Tibial artery (tissue), 4 donors: ENCODE measurements around the gene THEM5.
"Not testable (repeated sequence)": the region's sequence is repeated elsewhere in the genome, so short reads cannot be mapped to it uniquely, and the experiment has no call there.

Source experiments
- DNase-seq, 2 donors: peaks; one replicate each; pipeline ENCODE4 v3.0.0-alpha.2; 2019
- H3K27ac ChIP-seq, 2 donors: fragments of 200-600 bp; sonication (generic) in 1 of 2; 1 replicate in 1 of 2; 2 replicates in 1 of 2; pipeline ENCODE4 v1.5.1; 2018 to 2019; ENCODE audit warnings: mild to moderate bottlenecking in 1 of 2
- H3K27me3 ChIP-seq, 2 donors: fragments of 200-600 bp; sonication (generic) in 1 of 2; one replicate each; pipeline versions ENCODE4 v1.5.1 to v1.6.0; 2016 to 2019
- H3K36me3 ChIP-seq, 3 donors: fragments of 200-600 bp; sonication (generic) in 2 of 3; one replicate each; pipeline ENCODE4 v1.5.1; 2016 to 2019; ENCODE audit warnings: mild to moderate bottlenecking in 2 of 3
- H3K4me1 ChIP-seq, 4 donors: fragments of 200-600 bp; sonication (generic) in 2 of 4; 1 replicate in 3 of 4; 2 replicates in 1 of 4; pipeline ENCODE4 v1.5.1; 2016 to 2019
- H3K4me3 ChIP-seq, 2 donors: fragments of 200-600 bp; sonication (generic) in 1 of 2; 1 replicate in 1 of 2; 2 replicates in 1 of 2; pipeline ENCODE4 v1.5.1; 2018 to 2019; ENCODE audit warnings: mild to moderate bottlenecking in 2 of 2
- H3K9me3 ChIP-seq, 3 donors: fragments of 200-600 bp; sonication (generic) in 1 of 3; one replicate each; pipeline ENCODE4 v1.5.1; 2016 to 2019
- intact Hi-C: fragments of 100-400 bp; cut with DNase I; formaldehyde crosslinking; loops from one replicate; pipeline ENCODE4 v1.15.0; 2023; ENCODE audit warnings: low total_unique reads
- TF ChIP-seq, protein P1 (sequence below), 2 experiments: fragments of 200-600 bp in 1 of 2; fragments of 450-650 bp in 1 of 2; IDR thresholded peaks; one replicate each; pipeline ENCODE4 v1.5.1; 2017 to 2019; ENCODE audit warnings: antibody characterized with exemption in 2 of 2, mild to moderate bottlenecking in 1 of 2, moderate library complexity in 1 of 2

Gene THEM5

DNA sequence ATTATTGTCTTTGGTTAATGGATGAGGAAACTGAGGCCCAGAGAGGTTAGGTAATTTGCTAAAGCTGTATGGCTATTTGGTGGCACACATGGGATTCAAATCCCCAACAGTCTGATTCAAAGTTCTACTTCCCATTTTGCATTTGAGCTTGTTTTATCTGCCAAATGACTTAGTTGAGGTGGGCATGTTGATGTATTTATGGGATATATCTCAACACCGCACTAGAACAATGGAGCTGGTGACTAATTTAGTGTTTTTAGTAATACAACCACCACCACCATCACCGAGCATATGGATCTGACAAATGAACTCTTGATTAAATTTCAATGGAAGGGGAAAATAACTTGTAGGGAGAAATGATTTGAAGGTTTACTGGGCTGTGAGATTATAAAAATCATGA is 29.0 kb upstream of the THEM5 start:
- TF ChIP-seq, protein P1, sequence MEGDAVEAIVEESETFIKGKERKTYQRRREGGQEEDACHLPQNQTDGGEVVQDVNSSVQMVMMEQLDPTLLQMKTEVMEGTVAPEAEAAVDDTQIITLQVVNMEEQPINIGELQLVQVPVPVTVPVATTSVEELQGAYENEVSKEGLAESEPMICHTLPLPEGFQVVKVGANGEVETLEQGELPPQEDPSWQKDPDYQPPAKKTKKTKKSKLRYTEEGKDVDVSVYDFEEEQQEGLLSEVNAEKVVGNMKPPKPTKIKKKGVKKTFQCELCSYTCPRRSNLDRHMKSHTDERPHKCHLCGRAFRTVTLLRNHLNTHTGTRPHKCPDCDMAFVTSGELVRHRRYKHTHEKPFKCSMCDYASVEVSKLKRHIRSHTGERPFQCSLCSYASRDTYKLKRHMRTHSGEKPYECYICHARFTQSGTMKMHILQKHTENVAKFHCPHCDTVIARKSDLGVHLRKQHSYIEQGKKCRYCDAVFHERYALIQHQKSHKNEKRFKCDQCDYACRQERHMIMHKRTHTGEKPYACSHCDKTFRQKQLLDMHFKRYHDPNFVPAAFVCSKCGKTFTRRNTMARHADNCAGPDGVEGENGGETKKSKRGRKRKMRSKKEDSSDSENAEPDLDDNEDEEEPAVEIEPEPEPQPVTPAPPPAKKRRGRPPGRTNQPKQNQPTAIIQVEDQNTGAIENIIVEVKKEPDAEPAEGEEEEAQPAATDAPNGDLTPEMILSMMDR (IDR thresholded peaks at IDR 0.05), result no peak
- Histone ChIP-seq H3K4me3 (no peak overlapping the region), H3K27ac (no peak overlapping the region), H3K36me3 (peaks cover 4 to 20% (median 10%) of the 10 kb centered on the region in 3 donors), H3K9me3 (no peaks in the 10 kb centered on the region), H3K4me1 (no peaks in the 10 kb centered on the region), H3K27me3 (no peaks in the 10 kb centered on the region)
- DNase-seq, result no peak
- intact Hi-C loops, result no loop called here

GRCh38 chr1:151881479-151881878 is 28.0 kb upstream of the THEM5 start:
- intact Hi-C loops, result no loop called here
- Histone ChIP-seq H3K27ac (no peak overlapping the region), H3K36me3 (peaks cover 0 to 20% (median 4%) of the 10 kb centered on the region in 3 donors), H3K27me3 (no peaks in the 10 kb centered on the region), H3K4me3 (no peak overlapping the region), H3K4me1 (no peaks in the 10 kb centered on the region), H3K9me3 (no peaks in the 10 kb centered on the region)
- TF ChIP-seq, protein P1 (IDR thresholded peaks at IDR 0.05), result no peak
- DNase-seq, result no peak

DNA sequence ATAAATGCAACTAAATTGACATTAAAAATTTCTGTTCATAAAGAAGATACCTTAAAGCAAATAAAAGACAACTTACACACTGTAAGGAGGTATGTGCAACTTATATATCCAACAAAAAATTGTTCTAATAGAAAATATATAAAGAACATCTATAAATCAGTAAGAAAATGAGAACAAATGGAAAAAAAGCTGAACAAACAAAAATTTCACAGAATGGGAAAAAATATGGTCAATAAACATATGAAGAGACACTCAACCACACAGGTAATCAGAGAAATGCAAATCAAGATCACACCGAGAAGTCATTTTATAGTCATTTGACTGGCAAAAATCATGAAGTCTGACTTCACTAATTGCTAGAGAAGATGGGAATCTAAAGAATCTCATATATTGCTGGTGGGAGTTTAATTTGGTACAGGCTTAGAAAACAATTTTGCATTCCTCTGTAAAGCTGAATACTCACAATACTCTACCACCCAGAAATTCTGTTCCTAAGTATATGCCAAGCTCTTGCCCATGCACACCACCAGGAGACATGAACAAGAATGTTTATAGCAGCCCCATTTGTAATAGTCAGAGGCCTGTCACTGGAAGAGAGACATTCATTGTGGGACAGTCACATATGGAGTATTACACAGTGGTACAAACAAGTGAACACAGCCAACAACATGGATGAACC is 22.0 kb upstream of the THEM5 start:
- Histone ChIP-seq H3K4me1 (no peaks in the 10 kb centered on the region), H3K9me3 (no peaks in the 10 kb centered on the region), H3K4me3 (no peak overlapping the region), H3K36me3 (peaks cover 9 to 41% (median 22%) of the 10 kb centered on the region in 3 donors), H3K27ac (no peak overlapping the region), H3K27me3 (no peaks in the 10 kb centered on the region)
- intact Hi-C loops, result no loop called here
- no peak for DNase-seq
- TF ChIP-seq, protein P1 (IDR thresholded peaks at IDR 0.05), result no peak

DNA sequence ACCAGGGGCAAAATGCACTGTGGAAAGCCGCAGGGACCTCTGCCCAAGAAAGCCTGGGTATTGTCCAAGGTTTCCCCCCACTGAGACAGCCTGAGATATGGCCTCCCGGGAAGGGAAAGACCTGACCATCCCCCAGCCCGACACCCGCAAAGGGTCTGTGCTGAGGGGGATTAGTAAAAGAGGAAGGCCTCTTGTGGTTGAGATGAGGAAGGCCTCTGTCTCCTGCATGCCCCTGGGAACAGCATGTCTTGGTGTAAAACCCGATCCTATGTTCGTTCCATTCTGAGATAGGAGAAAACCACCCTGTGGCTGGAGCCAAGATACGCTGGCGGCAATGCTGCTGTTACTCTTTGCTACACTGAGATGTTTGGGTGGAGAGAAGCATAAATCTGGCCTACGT is 19.3 kb upstream of the THEM5 start:
- H3K4me3 ChIP-seq, H3K9me3 ChIP-seq, intact Hi-C loops, H3K27me3 ChIP-seq, H3K4me1 ChIP-seq, DNase-seq, H3K27ac ChIP-seq: not testable (repeated sequence)
- peaks cover 9 to 41% (median 18%) of the 10 kb centered on the region in 3 donors for H3K36me3 ChIP-seq

DNA sequence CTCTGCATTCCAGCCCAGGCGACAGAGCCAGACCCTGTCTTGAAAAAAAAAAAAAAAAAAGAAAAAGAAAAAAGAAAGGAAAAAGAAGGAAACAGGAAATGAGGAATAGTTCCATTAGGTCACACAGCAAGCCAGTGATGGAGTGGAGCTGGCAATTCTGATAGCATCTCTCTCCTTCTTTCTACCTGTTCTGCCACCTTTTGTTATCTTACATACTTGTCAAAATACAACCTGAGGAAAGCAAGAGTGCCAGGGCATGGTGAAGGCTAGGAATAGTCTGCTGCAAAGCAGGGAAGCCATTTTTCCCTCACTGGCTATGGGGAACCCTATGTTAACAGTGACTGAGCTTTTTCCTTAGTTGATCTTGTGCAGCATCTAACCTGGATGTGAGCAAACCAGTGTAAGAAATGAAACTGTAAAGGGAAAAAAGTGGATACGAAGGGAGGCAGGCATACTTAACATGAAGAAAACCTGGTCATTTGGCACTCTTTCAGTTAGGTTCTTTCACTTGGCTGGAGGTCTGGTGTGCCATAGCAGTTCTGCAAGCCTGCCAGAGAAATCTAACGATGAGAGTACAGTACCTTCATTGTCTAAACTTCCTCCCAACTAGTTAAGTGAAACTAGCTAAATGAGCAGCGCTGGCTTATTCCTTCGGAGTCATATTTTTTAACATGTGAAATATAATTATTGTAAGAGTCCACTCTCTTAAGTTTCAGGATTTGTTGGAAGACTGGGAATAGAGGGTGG is 17.9 kb upstream of the THEM5 start:
- intact Hi-C loops, result no loop called here
- no peaks in the 10 kb centered on the region for H3K9me3 ChIP-seq
- TF ChIP-seq, protein P1 (IDR thresholded peaks at IDR 0.05), result no peak
- no peak overlapping the region for H3K4me3 ChIP-seq
- no peak for DNase-seq
- no peaks in the 10 kb centered on the region for H3K27me3 ChIP-seq
- H3K36me3 ChIP-seq, result peaks cover 9 to 31% (median 18%) of the 10 kb centered on the region in 3 donors
- H3K27ac ChIP-seq, result no peak overlapping the region
- no peaks in the 10 kb centered on the region for H3K4me1 ChIP-seq

- no peak overlapping the region for H3K4me3 ChIP-seq
Observed at GRCh38 chr1:151868486-151868885, 15.0 kb upstream of the THEM5 start.

More at GRCh38 chr1:151868486-151868885, 15.0 kb upstream of the THEM5 start:
- peaks cover 0 to 5% (median 2%) of the 10 kb centered on the region in 3 donors for H3K36me3 ChIP-seq
- no peaks in the 10 kb centered on the region for H3K27me3 ChIP-seq
- no peak overlapping the region for H3K27ac ChIP-seq
- intact Hi-C loops, result no loop called here
- TF ChIP-seq, protein P1 (IDR thresholded peaks at IDR 0.05), result no peak
- no peaks in the 10 kb centered on the region for H3K4me1 ChIP-seq
- H3K9me3 ChIP-seq, result no peaks in the 10 kb centered on the region
- DNase-seq, result no peak
